GM12872 (cell line): ENCODE measurements around the gene PLCB4.

Experiments used
- TF ChIP-seq, protein P1 (sequence below): IDR thresholded peaks from 3 replicates; pipeline ENCODE4 v1.5.1; 2011; ENCODE audit warnings: low read depth, mild to moderate bottlenecking, low read length, moderate library complexity; ENCODE audit not compliant: insufficient read depth

Gene PLCB4

DNA sequence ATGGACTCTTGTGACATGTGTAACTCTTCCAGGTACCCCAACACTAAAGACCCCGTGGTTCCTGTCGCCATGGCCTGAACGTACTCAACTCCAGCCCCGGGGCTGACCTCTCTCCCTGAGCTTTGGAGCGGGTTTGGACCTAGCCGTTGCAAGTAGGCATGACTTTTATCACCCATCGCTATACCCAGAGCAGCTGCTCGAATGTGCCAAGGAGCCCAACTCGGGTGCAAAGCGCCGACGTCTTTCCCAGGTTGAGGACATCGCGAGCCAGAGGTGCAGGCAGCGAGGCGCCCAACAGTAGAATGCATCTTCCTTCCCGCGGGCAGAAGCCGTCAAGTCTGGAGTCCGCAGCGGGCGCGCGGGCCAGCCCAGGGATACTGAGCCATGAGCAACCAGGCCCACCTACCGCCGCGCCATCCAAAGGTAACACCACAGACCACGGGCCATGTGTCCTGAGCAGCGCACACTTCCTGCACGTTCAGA lies 439.9 kb downstream of the PLCB4 start:
- TF ChIP-seq, protein P1, sequence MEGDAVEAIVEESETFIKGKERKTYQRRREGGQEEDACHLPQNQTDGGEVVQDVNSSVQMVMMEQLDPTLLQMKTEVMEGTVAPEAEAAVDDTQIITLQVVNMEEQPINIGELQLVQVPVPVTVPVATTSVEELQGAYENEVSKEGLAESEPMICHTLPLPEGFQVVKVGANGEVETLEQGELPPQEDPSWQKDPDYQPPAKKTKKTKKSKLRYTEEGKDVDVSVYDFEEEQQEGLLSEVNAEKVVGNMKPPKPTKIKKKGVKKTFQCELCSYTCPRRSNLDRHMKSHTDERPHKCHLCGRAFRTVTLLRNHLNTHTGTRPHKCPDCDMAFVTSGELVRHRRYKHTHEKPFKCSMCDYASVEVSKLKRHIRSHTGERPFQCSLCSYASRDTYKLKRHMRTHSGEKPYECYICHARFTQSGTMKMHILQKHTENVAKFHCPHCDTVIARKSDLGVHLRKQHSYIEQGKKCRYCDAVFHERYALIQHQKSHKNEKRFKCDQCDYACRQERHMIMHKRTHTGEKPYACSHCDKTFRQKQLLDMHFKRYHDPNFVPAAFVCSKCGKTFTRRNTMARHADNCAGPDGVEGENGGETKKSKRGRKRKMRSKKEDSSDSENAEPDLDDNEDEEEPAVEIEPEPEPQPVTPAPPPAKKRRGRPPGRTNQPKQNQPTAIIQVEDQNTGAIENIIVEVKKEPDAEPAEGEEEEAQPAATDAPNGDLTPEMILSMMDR, result no peak

DNA sequence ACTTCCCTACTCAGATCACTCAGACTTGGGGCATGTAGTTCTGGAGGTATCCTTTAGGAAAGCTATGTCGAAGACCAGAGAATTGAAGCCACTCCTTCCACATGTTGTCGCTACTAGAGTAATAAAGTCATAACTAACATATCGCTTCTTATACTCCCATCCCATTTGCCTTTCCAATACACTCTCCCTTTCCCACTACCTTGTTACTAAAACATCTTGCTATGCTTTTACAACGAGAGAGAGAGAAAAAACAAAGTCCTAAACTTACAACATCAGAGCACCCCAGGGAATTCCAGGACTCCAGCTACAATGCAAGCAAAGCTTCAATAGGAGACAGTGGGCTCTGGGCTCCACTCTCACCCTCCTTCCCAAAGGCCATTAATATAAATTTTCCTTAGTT lies 440.4 kb downstream of the PLCB4 start:
- TF ChIP-seq, protein P1, result no peak

DNA sequence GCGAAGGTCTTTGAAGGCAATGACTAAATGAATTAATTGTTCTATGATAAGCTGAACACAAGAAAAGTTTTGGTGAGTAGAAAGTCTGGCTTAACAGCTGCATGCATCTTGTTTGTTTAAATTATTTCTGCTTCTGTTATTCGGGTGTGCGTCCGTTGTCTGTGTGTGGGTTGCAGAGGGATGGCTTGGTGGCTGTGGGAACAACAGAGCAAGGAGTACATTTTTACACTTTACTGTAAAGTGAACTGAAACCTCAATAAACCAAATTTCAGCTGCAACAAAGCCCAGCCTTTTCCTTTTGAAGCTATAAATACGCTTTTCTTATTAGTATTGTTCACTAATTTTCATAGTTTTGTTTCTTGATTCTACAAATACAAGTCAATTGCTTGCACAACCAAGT lies 442.0 kb downstream of the PLCB4 start:
- TF ChIP-seq, protein P1, result no peak

DNA sequence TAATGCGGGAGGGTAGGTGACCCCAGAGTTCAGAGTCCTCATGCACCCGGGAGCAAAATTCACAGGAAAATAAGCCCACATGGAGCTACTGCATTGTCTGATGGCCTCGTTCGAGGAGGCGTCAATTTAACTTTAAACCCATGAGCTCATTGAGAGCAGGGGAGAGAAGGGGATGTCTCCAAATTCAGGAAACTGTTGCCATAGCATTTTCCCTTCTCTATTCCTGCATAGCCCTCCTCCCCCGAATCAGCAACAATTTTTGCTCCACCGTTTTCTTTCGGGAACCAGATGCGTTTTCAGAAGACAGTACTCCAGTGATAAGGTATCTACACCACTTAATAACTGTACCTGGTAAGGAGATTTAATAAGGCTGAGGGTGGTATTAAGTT lies 445.2 kb downstream of the PLCB4 start:
- TF ChIP-seq, protein P1, result no peak

DNA sequence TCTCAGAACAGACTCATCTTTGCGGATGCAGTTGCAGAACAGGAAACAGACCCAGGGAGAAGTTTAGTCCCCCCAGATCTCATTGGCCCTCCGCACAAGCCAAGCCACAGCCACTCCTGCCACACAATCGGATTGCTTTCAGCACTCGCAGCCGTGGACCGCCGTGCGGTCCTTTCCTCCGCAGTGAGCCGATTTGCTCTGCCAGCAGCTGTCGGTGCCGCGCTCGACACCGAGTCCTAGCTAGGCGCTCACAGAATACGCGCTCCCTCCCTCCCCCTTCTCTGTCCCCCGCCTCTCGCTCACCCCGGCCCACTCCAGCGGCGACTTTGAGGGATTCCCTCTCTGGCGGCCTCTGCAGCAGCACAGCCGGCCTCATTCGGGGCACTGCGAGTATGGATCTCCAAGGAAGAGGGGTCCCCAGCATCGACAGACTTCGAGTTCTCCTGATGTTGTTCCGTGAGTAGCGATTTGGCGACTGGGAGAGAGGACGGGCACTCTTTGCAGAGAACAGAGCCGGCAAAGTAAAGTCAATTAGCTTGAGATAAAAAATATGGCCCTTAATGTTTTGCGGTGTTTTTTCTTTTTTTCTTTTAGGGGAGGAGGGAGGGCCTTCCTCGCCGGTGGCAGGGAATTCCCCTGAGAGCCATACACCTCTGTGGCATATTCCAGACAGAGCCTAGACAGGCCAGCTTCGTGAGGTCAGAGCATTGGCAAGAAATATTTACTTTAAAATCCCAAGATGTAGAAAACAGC lies 445.8 kb downstream of the PLCB4 start, which contains the start of gene LAMP5:
Gene LAMP5, plus strand, starts transcription at position 130 of the 753 bp plus-strand sequence. Its CDS starts 263 bp downstream, at position 393.
- TF ChIP-seq, protein P1, result no peak

DNA sequence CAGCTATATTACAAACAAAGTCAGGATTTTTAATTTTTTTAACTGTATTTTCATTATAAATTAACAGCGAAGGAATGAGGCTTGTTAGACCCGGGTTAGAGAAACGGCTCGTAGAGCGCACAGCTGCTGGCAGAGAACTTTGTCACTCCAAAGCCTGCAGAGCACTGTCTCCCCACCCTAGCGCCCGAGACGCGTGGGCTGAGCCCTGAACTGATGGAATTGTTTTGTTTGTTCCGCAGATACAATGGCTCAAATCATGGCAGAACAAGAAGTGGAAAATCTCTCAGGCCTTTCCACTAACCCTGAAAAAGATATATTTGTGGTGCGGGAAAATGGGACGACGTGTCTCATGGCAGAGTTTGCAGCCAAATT lies 446.3 kb downstream of the PLCB4 start:
- TF ChIP-seq, protein P1, result no peak

DNA sequence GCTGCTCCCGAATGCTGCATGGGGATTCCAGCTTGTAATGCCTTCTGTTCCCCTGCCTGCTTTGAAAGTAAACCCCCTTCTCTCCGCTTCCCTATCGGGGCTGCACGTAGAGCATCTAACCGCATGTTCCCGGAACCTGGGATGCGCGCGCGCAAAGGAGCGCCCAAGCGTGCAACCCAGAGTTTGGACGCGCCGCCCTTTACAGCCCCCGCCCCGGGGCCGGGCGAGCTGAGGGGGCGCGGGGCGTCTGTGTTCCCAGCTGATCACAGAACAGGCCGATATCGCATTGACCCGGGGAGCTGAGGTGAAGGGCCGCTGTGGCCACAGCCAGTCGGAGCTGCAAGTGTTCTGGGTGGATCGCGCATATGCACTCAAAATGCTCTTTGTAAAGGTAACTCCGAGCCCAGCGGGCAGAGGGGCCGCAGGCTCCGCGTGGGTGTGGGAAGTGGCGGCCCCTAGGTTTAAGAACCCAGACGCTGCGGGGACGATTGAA lies 446.9 kb downstream of the PLCB4 start:
- TF ChIP-seq, protein P1, result no peak
